WTC11 (cell line): Measurements from ENCODE around the gene SYMPK. TPM values are rescaled to one million over a fixed set of nuclear protein-coding genes. Genes with fewer than 3 reads are reported as not detected.

Experiments
- ATAC-seq: fragments of 200-7000 bp; cut with Tn5 transposase; 2 replicates; pipeline ENCODE4 v1.10.0; 2021; ENCODE audit warnings: mild to moderate bottlenecking, moderate library complexity
- CTCF ChIA-PET: fragments of 300-600 bp; sonication (Branson Sonifier 250); formaldehyde crosslinking; loops from one replicate; lab custom pipeline; 2021; ENCODE audit warnings: antibody characterized with exemption; lab: Charles Lee
- POLR2A ChIA-PET: fragments of 350-600 bp; sonication (Branson Sonifier 250); formaldehyde crosslinking; loops from one replicate; lab custom pipeline; 2021; ENCODE audit warnings: antibody characterized with exemption; lab: Charles Lee
- DNase-seq: peaks from one replicate; pipeline ENCODE4 v3.0.0; 2021; ENCODE audit warnings: low spot score
- H3K27ac Mint-ChIP-seq: 2 replicates; pipeline ENCODE4 v1.8.0; 2021; ENCODE audit warnings: mixed read lengths
- H3K27me3 Mint-ChIP-seq: 2 replicates; pipeline ENCODE4 v1.8.0; 2021; ENCODE audit warnings: low read depth, mild to moderate bottlenecking, moderate library complexity, mixed read lengths
- H3K36me3 Mint-ChIP-seq: 2 replicates; pipeline ENCODE4 v1.8.0; 2021; ENCODE audit warnings: mixed read lengths
- H3K4me1 Mint-ChIP-seq: 2 replicates; pipeline ENCODE4 v1.8.0; 2022; ENCODE audit warnings: mixed read lengths
- H3K4me3 Mint-ChIP-seq: 2 replicates; pipeline ENCODE4 v1.8.0; 2021; ENCODE audit warnings: mild to moderate bottlenecking, moderate library complexity, mixed read lengths
- H3K9me3 Mint-ChIP-seq: 2 replicates; pipeline ENCODE4 v1.8.0; 2021; ENCODE audit warnings: mixed read lengths
- CREB1 ChIP-seq: sonication (generic); formaldehyde crosslinking; IDR thresholded peaks from 2 replicates; pipeline ENCODE4 v1.8.0; 2023; ENCODE audit warnings: mild to moderate bottlenecking, missing genetic modification reagents
- CREM ChIP-seq: sonication (generic); formaldehyde crosslinking; IDR thresholded peaks from 2 replicates; pipeline ENCODE4 v1.8.1; 2022; ENCODE audit warnings: mild to moderate bottlenecking, missing genetic modification reagents, moderate library complexity
- ESRRA ChIP-seq: sonication (generic); formaldehyde crosslinking; IDR thresholded peaks from 2 replicates; pipeline ENCODE4 v1.8.1; 2022; ENCODE audit warnings: mild to moderate bottlenecking, missing genetic modification reagents, borderline replicate concordance
- FOXK1 ChIP-seq: sonication (generic); formaldehyde crosslinking; IDR thresholded peaks from 2 replicates; pipeline ENCODE4 v1.8.0; 2022; ENCODE audit warnings: mild to moderate bottlenecking, moderate library complexity, missing genetic modification reagents
- PRRX2 ChIP-seq: fragments of 250-450 bp; sonication (Bioruptor Pico); IDR thresholded peaks from 2 replicates; pipeline ENCODE4 v1.8.0; 2021; ENCODE audit warnings: mild to moderate bottlenecking
- RELA ChIP-seq: sonication (generic); formaldehyde crosslinking; IDR thresholded peaks from 2 replicates; pipeline ENCODE4 v1.8.1; 2022; ENCODE audit warnings: missing genetic modification reagents, mild to moderate bottlenecking, borderline replicate concordance
- RORB ChIP-seq: fragments of 250-450 bp; sonication (Bioruptor Pico); IDR thresholded peaks from 2 replicates; pipeline ENCODE4 v1.9.0; 2021; ENCODE audit warnings: mild to moderate bottlenecking
- TP53 ChIP-seq: sonication (generic); formaldehyde crosslinking; IDR thresholded peaks from 2 replicates; pipeline ENCODE4 v1.8.1; 2023; ENCODE audit warnings: mild to moderate bottlenecking, missing genetic modification reagents
- ZNF317 ChIP-seq: sonication (generic); formaldehyde crosslinking; IDR thresholded peaks from 2 replicates; pipeline ENCODE4 v1.8.1; 2023; ENCODE audit warnings: low read depth, mild to moderate bottlenecking, moderate library complexity, missing genetic modification reagents, borderline replicate concordance
- total RNA-seq: library from RNA; stranded (reverse); gene quantifications from 3 replicates; pipeline ENCODE4 v1.2.3, GENCODE V29; 2021
- TF ChIP-seq, protein P1 (sequence below): sonication (generic); formaldehyde crosslinking; IDR thresholded peaks from 2 replicates; pipeline ENCODE4 v1.8.0; 2023; ENCODE audit warnings: missing genetic modification reagents, mild to moderate bottlenecking, borderline replicate concordance
- TF ChIP-seq, protein P2 (sequence below): fragments of 250-450 bp; sonication (Bioruptor Pico); IDR thresholded peaks from 2 replicates; pipeline ENCODE4 v1.9.0; 2021; ENCODE audit warnings: mild to moderate bottlenecking
- TF ChIP-seq, protein P3 (sequence below): sonication (generic); formaldehyde crosslinking; IDR thresholded peaks from 2 replicates; pipeline ENCODE4 v1.8.0; 2022; ENCODE audit warnings: mild to moderate bottlenecking, missing genetic modification reagents
- TF ChIP-seq, protein P4 (sequence below): fragments of 200-600 bp; IDR thresholded peaks from 2 replicates; pipeline ENCODE4 v1.8.0; 2022; ENCODE audit warnings: antibody characterized with exemption
- TF ChIP-seq, protein P5 (sequence below): sonication (generic); formaldehyde crosslinking; IDR thresholded peaks from 2 replicates; pipeline ENCODE4 v1.8.0; 2022; ENCODE audit warnings: mild to moderate bottlenecking, missing genetic modification reagents

Gene SYMPK
- total RNA-seq, 1 experiment from 2014 or later = 106 TPM

DNA sequence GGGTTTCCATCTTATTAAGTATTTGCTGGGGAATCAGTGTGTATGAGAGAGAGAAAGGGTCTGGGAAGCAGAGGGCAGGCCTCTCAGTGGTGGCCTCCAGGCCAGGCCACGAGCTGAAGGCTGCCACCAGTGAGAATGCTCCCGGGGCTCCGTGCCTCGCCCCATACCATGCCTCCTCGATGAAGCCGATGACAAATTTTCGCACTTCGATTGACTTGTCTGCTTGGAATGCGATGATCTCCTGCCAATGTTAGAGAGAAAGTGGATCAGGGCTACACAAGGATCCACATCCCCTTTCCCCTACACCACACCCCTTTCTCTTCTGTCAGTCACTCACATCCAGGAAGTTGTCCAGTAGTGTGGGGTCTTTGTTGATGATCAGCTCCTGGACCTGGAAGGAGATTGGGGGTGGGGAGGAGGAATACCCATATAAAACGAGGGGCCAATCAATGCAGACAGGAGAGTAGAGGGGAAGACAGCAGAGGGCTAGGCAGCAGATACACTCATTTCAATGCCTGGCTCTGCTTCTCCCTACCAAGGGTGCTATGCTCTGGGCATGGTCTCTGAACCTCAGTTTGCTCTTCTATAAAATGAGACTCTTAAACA is 10.7 kb downstream of the SYMPK start (continued):
- TF ChIP-seq, protein P1, sequence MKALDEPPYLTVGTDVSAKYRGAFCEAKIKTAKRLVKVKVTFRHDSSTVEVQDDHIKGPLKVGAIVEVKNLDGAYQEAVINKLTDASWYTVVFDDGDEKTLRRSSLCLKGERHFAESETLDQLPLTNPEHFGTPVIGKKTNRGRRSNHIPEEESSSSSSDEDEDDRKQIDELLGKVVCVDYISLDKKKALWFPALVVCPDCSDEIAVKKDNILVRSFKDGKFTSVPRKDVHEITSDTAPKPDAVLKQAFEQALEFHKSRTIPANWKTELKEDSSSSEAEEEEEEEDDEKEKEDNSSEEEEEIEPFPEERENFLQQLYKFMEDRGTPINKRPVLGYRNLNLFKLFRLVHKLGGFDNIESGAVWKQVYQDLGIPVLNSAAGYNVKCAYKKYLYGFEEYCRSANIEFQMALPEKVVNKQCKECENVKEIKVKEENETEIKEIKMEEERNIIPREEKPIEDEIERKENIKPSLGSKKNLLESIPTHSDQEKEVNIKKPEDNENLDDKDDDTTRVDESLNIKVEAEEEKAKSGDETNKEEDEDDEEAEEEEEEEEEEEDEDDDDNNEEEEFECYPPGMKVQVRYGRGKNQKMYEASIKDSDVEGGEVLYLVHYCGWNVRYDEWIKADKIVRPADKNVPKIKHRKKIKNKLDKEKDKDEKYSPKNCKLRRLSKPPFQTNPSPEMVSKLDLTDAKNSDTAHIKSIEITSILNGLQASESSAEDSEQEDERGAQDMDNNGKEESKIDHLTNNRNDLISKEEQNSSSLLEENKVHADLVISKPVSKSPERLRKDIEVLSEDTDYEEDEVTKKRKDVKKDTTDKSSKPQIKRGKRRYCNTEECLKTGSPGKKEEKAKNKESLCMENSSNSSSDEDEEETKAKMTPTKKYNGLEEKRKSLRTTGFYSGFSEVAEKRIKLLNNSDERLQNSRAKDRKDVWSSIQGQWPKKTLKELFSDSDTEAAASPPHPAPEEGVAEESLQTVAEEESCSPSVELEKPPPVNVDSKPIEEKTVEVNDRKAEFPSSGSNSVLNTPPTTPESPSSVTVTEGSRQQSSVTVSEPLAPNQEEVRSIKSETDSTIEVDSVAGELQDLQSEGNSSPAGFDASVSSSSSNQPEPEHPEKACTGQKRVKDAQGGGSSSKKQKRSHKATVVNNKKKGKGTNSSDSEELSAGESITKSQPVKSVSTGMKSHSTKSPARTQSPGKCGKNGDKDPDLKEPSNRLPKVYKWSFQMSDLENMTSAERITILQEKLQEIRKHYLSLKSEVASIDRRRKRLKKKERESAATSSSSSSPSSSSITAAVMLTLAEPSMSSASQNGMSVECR = no peak
- no peak for TF ChIP-seq PRRX2 (CRISPR knock-in tag)
- TF ChIP-seq, protein P2, sequence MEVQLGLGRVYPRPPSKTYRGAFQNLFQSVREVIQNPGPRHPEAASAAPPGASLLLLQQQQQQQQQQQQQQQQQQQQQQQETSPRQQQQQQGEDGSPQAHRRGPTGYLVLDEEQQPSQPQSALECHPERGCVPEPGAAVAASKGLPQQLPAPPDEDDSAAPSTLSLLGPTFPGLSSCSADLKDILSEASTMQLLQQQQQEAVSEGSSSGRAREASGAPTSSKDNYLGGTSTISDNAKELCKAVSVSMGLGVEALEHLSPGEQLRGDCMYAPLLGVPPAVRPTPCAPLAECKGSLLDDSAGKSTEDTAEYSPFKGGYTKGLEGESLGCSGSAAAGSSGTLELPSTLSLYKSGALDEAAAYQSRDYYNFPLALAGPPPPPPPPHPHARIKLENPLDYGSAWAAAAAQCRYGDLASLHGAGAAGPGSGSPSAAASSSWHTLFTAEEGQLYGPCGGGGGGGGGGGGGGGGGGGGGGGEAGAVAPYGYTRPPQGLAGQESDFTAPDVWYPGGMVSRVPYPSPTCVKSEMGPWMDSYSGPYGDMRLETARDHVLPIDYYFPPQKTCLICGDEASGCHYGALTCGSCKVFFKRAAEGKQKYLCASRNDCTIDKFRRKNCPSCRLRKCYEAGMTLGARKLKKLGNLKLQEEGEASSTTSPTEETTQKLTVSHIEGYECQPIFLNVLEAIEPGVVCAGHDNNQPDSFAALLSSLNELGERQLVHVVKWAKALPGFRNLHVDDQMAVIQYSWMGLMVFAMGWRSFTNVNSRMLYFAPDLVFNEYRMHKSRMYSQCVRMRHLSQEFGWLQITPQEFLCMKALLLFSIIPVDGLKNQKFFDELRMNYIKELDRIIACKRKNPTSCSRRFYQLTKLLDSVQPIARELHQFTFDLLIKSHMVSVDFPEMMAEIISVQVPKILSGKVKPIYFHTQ (CRISPR knock-in tag) = no peak
- TF ChIP-seq RELA = no peak
- TF ChIP-seq, protein P3, sequence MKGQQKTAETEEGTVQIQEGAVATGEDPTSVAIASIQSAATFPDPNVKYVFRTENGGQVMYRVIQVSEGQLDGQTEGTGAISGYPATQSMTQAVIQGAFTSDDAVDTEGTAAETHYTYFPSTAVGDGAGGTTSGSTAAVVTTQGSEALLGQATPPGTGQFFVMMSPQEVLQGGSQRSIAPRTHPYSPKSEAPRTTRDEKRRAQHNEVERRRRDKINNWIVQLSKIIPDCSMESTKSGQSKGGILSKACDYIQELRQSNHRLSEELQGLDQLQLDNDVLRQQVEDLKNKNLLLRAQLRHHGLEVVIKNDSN (CRISPR knock-in tag) = no peak
- no peak for TF ChIP-seq TP53 (CRISPR knock-in tag)
- TF ChIP-seq, protein P4, sequence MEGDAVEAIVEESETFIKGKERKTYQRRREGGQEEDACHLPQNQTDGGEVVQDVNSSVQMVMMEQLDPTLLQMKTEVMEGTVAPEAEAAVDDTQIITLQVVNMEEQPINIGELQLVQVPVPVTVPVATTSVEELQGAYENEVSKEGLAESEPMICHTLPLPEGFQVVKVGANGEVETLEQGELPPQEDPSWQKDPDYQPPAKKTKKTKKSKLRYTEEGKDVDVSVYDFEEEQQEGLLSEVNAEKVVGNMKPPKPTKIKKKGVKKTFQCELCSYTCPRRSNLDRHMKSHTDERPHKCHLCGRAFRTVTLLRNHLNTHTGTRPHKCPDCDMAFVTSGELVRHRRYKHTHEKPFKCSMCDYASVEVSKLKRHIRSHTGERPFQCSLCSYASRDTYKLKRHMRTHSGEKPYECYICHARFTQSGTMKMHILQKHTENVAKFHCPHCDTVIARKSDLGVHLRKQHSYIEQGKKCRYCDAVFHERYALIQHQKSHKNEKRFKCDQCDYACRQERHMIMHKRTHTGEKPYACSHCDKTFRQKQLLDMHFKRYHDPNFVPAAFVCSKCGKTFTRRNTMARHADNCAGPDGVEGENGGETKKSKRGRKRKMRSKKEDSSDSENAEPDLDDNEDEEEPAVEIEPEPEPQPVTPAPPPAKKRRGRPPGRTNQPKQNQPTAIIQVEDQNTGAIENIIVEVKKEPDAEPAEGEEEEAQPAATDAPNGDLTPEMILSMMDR = no peak
- TF ChIP-seq ESRRA = no peak
- no peak for TF ChIP-seq ZNF317
- no peak for TF ChIP-seq CREB1 (CRISPR knock-in tag)
- TF ChIP-seq, all 79 proteins: peak for 0

DNA sequence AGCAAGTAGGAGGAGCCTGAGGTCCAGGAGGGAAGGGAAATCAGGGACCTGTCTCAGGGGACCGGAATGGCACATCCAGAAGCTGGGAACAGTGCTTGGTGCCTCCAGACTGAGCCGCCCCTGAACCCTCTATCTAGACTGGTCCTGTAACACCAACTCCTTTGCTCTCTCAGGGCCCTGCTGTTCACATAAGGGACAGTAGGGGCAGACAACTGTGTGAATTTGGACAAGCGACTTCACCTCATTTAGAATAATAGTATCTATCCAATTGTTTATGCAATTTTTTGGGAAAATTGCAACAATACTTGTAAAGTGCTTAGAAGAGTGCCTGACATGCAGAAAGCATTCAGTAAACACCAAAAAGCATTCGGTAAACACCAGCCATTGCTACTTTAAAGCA is 14.0 kb downstream of the SYMPK start:
- TF ChIP-seq FOXK1 (CRISPR knock-in tag) = no peak
- no peak for TF ChIP-seq CREM (CRISPR knock-in tag)
- TF ChIP-seq, protein P4 = peak; percentile 26; the same call in 1 of the 2 replicates
- TF ChIP-seq, protein P5, sequence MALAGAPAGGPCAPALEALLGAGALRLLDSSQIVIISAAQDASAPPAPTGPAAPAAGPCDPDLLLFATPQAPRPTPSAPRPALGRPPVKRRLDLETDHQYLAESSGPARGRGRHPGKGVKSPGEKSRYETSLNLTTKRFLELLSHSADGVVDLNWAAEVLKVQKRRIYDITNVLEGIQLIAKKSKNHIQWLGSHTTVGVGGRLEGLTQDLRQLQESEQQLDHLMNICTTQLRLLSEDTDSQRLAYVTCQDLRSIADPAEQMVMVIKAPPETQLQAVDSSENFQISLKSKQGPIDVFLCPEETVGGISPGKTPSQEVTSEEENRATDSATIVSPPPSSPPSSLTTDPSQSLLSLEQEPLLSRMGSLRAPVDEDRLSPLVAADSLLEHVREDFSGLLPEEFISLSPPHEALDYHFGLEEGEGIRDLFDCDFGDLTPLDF (CRISPR knock-in tag) = no peak
- TF ChIP-seq RORB (CRISPR knock-in tag) = no peak
- no peak for TF ChIP-seq TP53 (CRISPR knock-in tag)
- TF ChIP-seq, all 79 proteins: peak for 1
- H3K4me3 Mint-ChIP-seq = no peak overlapping the region
- ChIA-PET POLR2A (no interaction called here), CTCF (interaction anchor here (1.4 to 2.0 kb wide), 2 partner anchors 13 to 28 kb away, joined by 3 to 6 read pairs; no protein-coding TSS in a partner anchor)
- no peaks in the 10 kb centered on the region for H3K27me3 Mint-ChIP-seq
- ATAC-seq (peak; percentile 73), DNase-seq (no peak)
- peaks cover 67% of the 10 kb centered on the region for H3K36me3 Mint-ChIP-seq
- no peaks in the 10 kb centered on the region for H3K9me3 Mint-ChIP-seq
- H3K27ac Mint-ChIP-seq = no peak overlapping the region
- H3K4me1 Mint-ChIP-seq = no peaks in the 10 kb centered on the region
